ENCODE measurements around the gene HBE1. TPM values are rescaled to one million over a fixed set of nuclear protein-coding genes. Genes with fewer than 3 reads are reported as not detected.

The HBE1 gene
- total and polyA plus RNA-seq, 7 donors: not detected

DNA sequence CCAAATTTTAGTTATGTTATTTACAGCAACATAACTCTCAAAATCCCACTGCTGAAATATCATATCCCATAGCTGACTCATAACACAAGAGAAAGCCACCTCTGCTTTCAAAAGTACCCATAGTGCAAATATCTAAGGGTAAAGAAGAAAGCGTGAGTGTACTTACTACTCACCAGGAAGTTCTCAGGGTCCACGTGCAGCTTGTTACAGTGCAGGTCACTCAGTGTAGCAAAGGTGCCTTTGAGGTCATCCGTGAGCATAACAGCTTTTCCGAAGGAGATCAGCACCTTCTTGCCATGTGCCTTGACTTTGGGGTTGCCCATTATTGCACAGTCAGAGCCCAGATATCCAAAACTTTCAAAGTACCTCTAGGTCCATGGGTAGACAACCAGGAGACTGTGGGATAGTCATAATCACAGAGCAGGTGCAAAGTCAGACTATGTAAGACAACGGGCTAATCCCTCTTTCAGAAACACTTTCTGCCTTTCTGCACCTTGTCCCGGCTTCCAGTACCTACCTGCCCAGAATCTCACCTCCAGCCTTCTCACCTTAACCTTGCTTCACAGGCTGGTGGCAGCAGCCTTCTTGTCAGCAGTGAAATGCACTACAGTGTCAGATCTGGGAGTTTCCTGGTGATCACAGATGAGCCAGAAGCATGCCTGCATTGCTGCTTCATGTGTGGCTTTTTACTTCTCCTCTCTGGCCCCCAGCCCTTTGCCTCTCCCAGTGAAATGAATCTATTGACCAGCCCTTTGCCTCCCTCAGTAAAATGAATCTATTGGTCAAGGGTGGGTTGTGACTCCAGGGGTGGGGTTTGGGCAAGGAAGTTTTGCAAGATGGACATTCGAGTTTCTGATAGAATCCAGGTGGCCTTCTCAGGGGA, 26.6 kb downstream of the HBE1 start:
- no peaks in the 10 kb centered on the region for H3K27me3 ChIP-seq
- DNase-seq: no peak
- TF ChIP-seq, protein P1, sequence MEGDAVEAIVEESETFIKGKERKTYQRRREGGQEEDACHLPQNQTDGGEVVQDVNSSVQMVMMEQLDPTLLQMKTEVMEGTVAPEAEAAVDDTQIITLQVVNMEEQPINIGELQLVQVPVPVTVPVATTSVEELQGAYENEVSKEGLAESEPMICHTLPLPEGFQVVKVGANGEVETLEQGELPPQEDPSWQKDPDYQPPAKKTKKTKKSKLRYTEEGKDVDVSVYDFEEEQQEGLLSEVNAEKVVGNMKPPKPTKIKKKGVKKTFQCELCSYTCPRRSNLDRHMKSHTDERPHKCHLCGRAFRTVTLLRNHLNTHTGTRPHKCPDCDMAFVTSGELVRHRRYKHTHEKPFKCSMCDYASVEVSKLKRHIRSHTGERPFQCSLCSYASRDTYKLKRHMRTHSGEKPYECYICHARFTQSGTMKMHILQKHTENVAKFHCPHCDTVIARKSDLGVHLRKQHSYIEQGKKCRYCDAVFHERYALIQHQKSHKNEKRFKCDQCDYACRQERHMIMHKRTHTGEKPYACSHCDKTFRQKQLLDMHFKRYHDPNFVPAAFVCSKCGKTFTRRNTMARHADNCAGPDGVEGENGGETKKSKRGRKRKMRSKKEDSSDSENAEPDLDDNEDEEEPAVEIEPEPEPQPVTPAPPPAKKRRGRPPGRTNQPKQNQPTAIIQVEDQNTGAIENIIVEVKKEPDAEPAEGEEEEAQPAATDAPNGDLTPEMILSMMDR (IDR thresholded peaks at IDR 0.05): no peak
- TF ChIP-seq POLR2AphosphoS5 (IDR thresholded peaks at IDR 0.05) (no peak), EP300 (IDR thresholded peaks at IDR 0.05) (no peak), POLR2A (IDR thresholded peaks at IDR 0.05) (no peak)
- 63 to 70% methylated on average over 7 of the region's 7 CpGs for WGBS, 2 donors
- intact Hi-C loops (cut with DNase I): no loop called here
- no peak overlapping the region for H3K27ac ChIP-seq
- no peaks in the 10 kb centered on the region for H3K9me3 ChIP-seq
- H3K36me3 ChIP-seq: no peaks in the 10 kb centered on the region
- H3K4me1 ChIP-seq: no peaks in the 10 kb centered on the region
- H3K4me3 ChIP-seq: no peak overlapping the region

DNA sequence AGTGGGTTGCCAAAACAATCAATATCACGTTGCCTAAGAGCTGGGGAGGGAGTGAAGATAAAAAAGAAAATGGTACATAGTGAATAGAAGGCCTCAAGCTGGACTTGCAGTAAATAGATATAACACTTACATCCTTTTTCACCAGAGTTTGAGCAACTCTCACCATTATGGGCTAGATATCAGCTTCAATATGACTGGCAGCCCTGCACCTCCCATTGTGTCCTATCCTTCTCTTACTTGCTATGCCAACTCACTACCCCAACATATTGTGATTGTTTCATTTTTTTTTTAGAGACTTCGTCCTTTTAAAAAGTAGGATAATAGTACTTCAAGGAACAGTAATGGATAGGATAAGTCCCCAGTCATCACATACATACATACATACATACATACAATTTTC, 27.5 kb downstream of the HBE1 start:
- Histone ChIP-seq H3K27me3 (no peaks in the 10 kb centered on the region), H3K27ac (no peak overlapping the region), H3K4me1 (no peaks in the 10 kb centered on the region), H3K4me3 (no peak overlapping the region), H3K36me3 (no peaks in the 10 kb centered on the region), H3K9me3 (no peaks in the 10 kb centered on the region)
- TF ChIP-seq EP300 (IDR thresholded peaks at IDR 0.05) (no peak), POLR2AphosphoS5 (IDR thresholded peaks at IDR 0.05) (no peak), POLR2A (IDR thresholded peaks at IDR 0.05) (no peak)
- TF ChIP-seq, protein P1 (IDR thresholded peaks at IDR 0.05): no peak
- DNase-seq: no peak
- 66 to 70% methylated on average over 2 of the region's 2 CpGs for WGBS, 2 donors
- intact Hi-C loops (cut with DNase I): no loop called here

DNA sequence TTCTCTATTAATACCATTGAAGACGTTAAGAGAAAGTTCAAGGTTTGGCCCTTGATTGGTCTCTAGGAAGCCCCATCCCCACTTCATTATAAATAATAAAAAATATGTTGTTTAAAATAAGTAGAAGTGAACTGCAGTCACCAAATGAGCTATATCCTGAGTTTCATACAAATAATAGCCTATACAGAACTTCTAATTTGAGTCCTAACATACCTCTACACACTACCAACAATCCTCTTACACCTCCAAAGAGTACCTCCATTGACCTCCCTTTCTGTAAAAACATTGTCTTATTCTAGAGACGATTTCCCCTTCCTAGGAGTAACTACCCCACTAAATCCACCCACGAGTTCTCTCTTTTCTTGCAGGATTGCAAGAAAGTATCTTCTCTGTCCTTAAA, 28.3 kb downstream of the HBE1 start:
- Histone ChIP-seq H3K36me3 (no peaks in the 10 kb centered on the region), H3K27me3 (no peaks in the 10 kb centered on the region), H3K27ac (no peak overlapping the region), H3K4me1 (no peaks in the 10 kb centered on the region), H3K9me3 (no peaks in the 10 kb centered on the region), H3K4me3 (no peak overlapping the region)
- 57 to 68% methylated on average over 3 of the region's 3 CpGs for WGBS, 2 donors
- no peak for DNase-seq
- intact Hi-C loops (cut with DNase I): no loop called here
- no peak for TF ChIP-seq POLR2A (IDR thresholded peaks at IDR 0.05)
- TF ChIP-seq, protein P1 (IDR thresholded peaks at IDR 0.05): no peak

DNA sequence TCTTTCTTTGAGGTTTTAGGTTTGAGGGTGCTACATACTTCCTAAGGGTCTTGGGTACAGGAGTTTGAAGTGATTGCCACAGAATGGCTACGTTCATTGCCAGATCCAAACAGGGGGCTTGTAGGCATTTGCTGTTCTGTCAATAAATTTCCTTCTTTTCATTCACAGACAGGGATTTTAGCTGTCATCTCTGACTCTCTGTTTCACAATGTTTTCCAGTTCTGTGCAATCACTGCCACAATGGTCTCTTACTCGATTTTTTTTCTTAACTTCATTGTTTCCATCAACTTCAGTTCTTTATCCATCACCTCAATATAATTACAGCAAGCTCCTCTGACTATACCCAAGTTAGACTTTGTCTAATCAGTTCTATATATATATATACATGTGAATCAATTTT, 29.3 kb downstream of the HBE1 start:
- Histone ChIP-seq H3K4me1 (no peaks in the 10 kb centered on the region), H3K4me3 (no peak overlapping the region), H3K36me3 (no peaks in the 10 kb centered on the region), H3K27ac (no peak overlapping the region), H3K27me3 (no peaks in the 10 kb centered on the region), H3K9me3 (no peaks in the 10 kb centered on the region)
- 50 to 69% methylated on average over 2 of the region's 2 CpGs for WGBS, 2 donors
- intact Hi-C loops (cut with DNase I): no loop called here
- TF ChIP-seq, protein P1 (IDR thresholded peaks at IDR 0.05): no peak
- TF ChIP-seq EP300 (IDR thresholded peaks at IDR 0.05) (no peak), POLR2A (IDR thresholded peaks at IDR 0.05) (no peak)
- DNase-seq: no peak

DNA sequence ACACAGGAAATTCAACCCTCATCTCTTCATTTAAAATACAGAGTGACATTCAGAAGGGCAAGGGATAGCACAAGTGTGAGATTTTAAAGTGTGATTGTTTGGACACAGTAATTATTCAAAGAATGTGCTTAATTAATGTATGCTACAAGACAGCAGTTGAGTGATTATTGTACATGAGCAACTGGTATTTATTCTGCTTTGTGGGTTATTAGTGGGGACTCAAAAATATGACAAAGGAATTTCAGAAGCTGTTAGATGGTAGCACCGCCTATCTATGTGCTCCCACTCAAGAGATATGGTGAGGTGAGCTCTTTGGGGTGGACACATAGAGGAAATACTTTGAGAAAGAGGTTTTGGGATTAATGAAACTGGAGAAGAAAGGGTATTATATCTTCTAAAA, 29.7 kb downstream of the HBE1 start:
- no peaks in the 10 kb centered on the region for H3K4me1 ChIP-seq
- H3K27ac ChIP-seq: no peak overlapping the region
- H3K27me3 ChIP-seq: no peaks in the 10 kb centered on the region
- H3K4me3 ChIP-seq: no peak overlapping the region
- H3K9me3 ChIP-seq: no peaks in the 10 kb centered on the region
- intact Hi-C loops (cut with DNase I): no loop called here
- DNase-seq: no peak
- no peaks in the 10 kb centered on the region for H3K36me3 ChIP-seq
- TF ChIP-seq POLR2A (IDR thresholded peaks at IDR 0.05): no peak
- TF ChIP-seq EP300 (IDR thresholded peaks at IDR 0.05): no peak
- no peak for TF ChIP-seq POLR2AphosphoS5 (IDR thresholded peaks at IDR 0.05)
- TF ChIP-seq, protein P1 (IDR thresholded peaks at IDR 0.05): no peak
- 82 to 86% methylated on average over 1 of the region's 1 CpG for WGBS, 2 donors

All from sigmoid colon (tissue), 7 donors.